IMR-90 (cell line): Measurements from ENCODE around the gene FTO. TPM values are rescaled to one million over a fixed set of nuclear protein-coding genes. Genes with fewer than 3 reads are reported as not detected.

Source experiments
- ATAC-seq: fragments of 200-7000 bp; cut with Tn5 transposase; 2 replicates; pipeline ENCODE4 v1.9.1; 2020; ENCODE audit warnings: low read depth, mild to moderate bottlenecking, moderate library complexity
- BruUV-seq: library from RNA; stranded (reverse); fragments of 400-500 nt; replicated peaks from 2 replicates; lab custom pipeline; 2021; lab: Mats Ljungman, UMichigan
- CTCF ChIA-PET: fragments of 300-600 bp; formaldehyde crosslinking; extraction: SDS; loops from one replicate; lab custom pipeline; 2021; ENCODE audit warnings: antibody characterized with exemption; lab: Yijun Ruan, JAX
- POLR2A ChIA-PET: fragments of 300-600 bp; sonication (Branson Sonifier 250); formaldehyde crosslinking; loops from one replicate; lab custom pipeline; 2022; ENCODE audit warnings: antibody characterized with exemption; ENCODE audit not compliant: unreplicated experiment; lab: Charles Lee
- DNase-seq: peaks from one replicate; pipeline ENCODE4 v3.0.0; 2013
- H2AFZ ChIP-seq: replicated peaks from 2 replicates; pipeline ENCODE3; 2013; ENCODE audit warnings: low read length, mild to moderate bottlenecking; ENCODE audit not compliant: poor library complexity
- H2AK5ac ChIP-seq: 2 replicates; pipeline ENCODE4 v1.6.1; 2013; ENCODE audit warnings: low read depth, low read length, inconsistent platforms
- H2AK9ac ChIP-seq: replicated peaks from 2 replicates; pipeline ENCODE3; 2013; ENCODE audit warnings: mild to moderate bottlenecking, low read depth, low read length, moderate library complexity; ENCODE audit not compliant: poor library complexity
- H2BK120ac ChIP-seq: 2 replicates; pipeline ENCODE4 v1.6.1; 2013; ENCODE audit warnings: low read depth, low read length, inconsistent platforms
- H2BK15ac ChIP-seq: 3 replicates; pipeline ENCODE4 v1.6.1; 2013; ENCODE audit warnings: low read depth, low read length, inconsistent platforms
- H2BK20ac ChIP-seq: 2 replicates; pipeline ENCODE4 v1.6.1; 2013; ENCODE audit warnings: low read depth, mild to moderate bottlenecking, inconsistent platforms, low read length, moderate library complexity
- H2BK5ac ChIP-seq: 2 replicates; pipeline ENCODE4 v1.6.1; 2013; ENCODE audit warnings: mild to moderate bottlenecking, low read depth, low read length, inconsistent platforms; ENCODE audit not compliant: poor library complexity, severe bottlenecking
- H3K14ac ChIP-seq: replicated peaks from 2 replicates; pipeline ENCODE4 v1.6.1; 2013; ENCODE audit warnings: low read depth, low read length, inconsistent platforms
- H3K18ac ChIP-seq: 2 replicates; pipeline ENCODE4 v1.6.1; 2013; ENCODE audit warnings: low read depth, low read length, control low read depth
- H3K23ac ChIP-seq: 2 replicates; pipeline ENCODE4 v1.6.1; 2013; ENCODE audit warnings: low read depth, low read length, inconsistent platforms
- H3K27ac ChIP-seq: 2 replicates; pipeline ENCODE4 v1.5.1; 2013; ENCODE audit warnings: mild to moderate bottlenecking, control low read depth, low read length; ENCODE audit not compliant: insufficient read depth
- H3K27me3 ChIP-seq: 2 replicates; pipeline ENCODE4 v1.6.1; 2013; ENCODE audit warnings: low read length; ENCODE audit not compliant: control insufficient read depth, insufficient read depth
- H3K36me3 ChIP-seq: 2 replicates; pipeline ENCODE4 v1.6.1; 2013; ENCODE audit warnings: low read length, mixed read lengths; ENCODE audit not compliant: control insufficient read depth, insufficient read depth
- H3K4ac ChIP-seq: 2 replicates; pipeline ENCODE4 v1.6.1; 2013; ENCODE audit warnings: low read depth, low read length, inconsistent platforms
- H3K4me1 ChIP-seq: 2 replicates; pipeline ENCODE4 v1.6.1; 2013; ENCODE audit warnings: low read length, mixed read lengths; ENCODE audit not compliant: control insufficient read depth, insufficient read depth
- H3K4me2 ChIP-seq: 2 replicates; pipeline ENCODE4 v1.6.1; 2013; ENCODE audit warnings: low read depth, mild to moderate bottlenecking, control low read depth, low read length, moderate library complexity
- H3K4me3 ChIP-seq: 2 replicates; pipeline ENCODE4 v1.5.1; 2013; ENCODE audit warnings: low read depth, mild to moderate bottlenecking, control low read depth, low read length, moderate library complexity; ENCODE audit not compliant: insufficient read depth
- H3K56ac ChIP-seq: 2 replicates; pipeline ENCODE4 v1.6.1; 2013; ENCODE audit warnings: low read length, inconsistent platforms; ENCODE audit not compliant: insufficient read depth; ENCODE audit errors: extremely low read depth
- H3K79me1 ChIP-seq, 2 experiments: 2 replicates each; pipeline ENCODE4 v1.6.1; 2013; ENCODE audit warnings: low read length in 2 of 2, inconsistent platforms in 1 of 2, low read depth in 1 of 2
- H3K9ac ChIP-seq: 2 replicates; pipeline ENCODE4 v1.6.1; 2013; ENCODE audit warnings: low read depth, low read length, control low read depth
- H3K9me1 ChIP-seq: 2 replicates; pipeline ENCODE4 v1.6.1; 2013; ENCODE audit warnings: low read length, inconsistent platforms; ENCODE audit not compliant: insufficient read depth
- H3K9me3 ChIP-seq: 2 replicates; pipeline ENCODE4 v1.6.1; 2013; ENCODE audit warnings: low read length; ENCODE audit not compliant: control insufficient read depth, insufficient read depth
- H4K20me1 ChIP-seq: 2 replicates; pipeline ENCODE4 v1.6.1; 2013; ENCODE audit warnings: low read length, inconsistent platforms; ENCODE audit not compliant: insufficient read depth
- H4K5ac ChIP-seq: 2 replicates; pipeline ENCODE4 v1.6.1; 2013; ENCODE audit warnings: mild to moderate bottlenecking, low read depth, low read length, control low read depth
- H4K8ac ChIP-seq, 2 experiments: 2 replicates each; pipeline ENCODE4 v1.6.1; 2013; ENCODE audit warnings: low read depth in 2 of 2, low read length in 2 of 2, control low read depth in 1 of 2, inconsistent platforms in 1 of 2
- H4K91ac ChIP-seq: 2 replicates; pipeline ENCODE4 v1.6.1; 2013; ENCODE audit warnings: low read depth, low read length, inconsistent platforms; ENCODE audit not compliant: insufficient read depth
- BHLHE40 ChIP-seq: fragments of 150-350 bp; IDR thresholded peaks from 2 replicates; pipeline ENCODE4 v1.6.1; 2016; ENCODE audit warnings: mild to moderate bottlenecking, low read depth, low read length
- CEBPB ChIP-seq: IDR thresholded peaks from 2 replicates; pipeline ENCODE4 v1.6.1; 2012; ENCODE audit warnings: low read depth, low read length, improper control_type of control experiment
- FOS ChIP-seq: fragments of 150-350 bp; IDR thresholded peaks from 2 replicates; pipeline ENCODE4 v1.6.1; 2016; ENCODE audit warnings: low read depth, low read length
- MAFK ChIP-seq: IDR thresholded peaks from 2 replicates; pipeline ENCODE4 v1.6.1; 2012; ENCODE audit warnings: low read depth, low read length, improper control_type of control experiment
- MAZ ChIP-seq: IDR thresholded peaks from 2 replicates; pipeline ENCODE4 v1.6.1; 2012; ENCODE audit warnings: low read depth, mild to moderate bottlenecking, low read length, improper control_type of control experiment, moderate library complexity, borderline replicate concordance
- POLR2A ChIP-seq: IDR thresholded peaks from 2 replicates; pipeline ENCODE4 v1.6.1; 2012; ENCODE audit warnings: mild to moderate bottlenecking, low read depth, low read length
- RAD21 ChIP-seq: IDR thresholded peaks from 2 replicates; pipeline ENCODE4 v1.6.1; 2012; ENCODE audit warnings: low read length, improper control_type of control experiment
- RFX5 ChIP-seq: IDR thresholded peaks from 2 replicates; pipeline ENCODE4 v1.8.0; 2012; ENCODE audit warnings: low read depth, mild to moderate bottlenecking, low read length, moderate library complexity
- WGBS, 2 experiments: methylation state at CpG; one replicate each; pipeline versions ENCODE4 v1.1.5 to v1.1.7; 2013; ENCODE audit warnings: missing lambda C conversion rate in 2 of 2; ENCODE audit not compliant: insufficient read length in 1 of 2; ENCODE audit errors: extremely low coverage in 2 of 2; 5-methylcytosine and 5-hydroxymethylcytosine counted together
- dilution Hi-C: fragments of 300-500 bp; cut with HindIII; formaldehyde crosslinking; loops from one replicate; pipeline ENCODE4 v1.14.3; 2018; ENCODE audit warnings: low sequenced_read_pairs; ENCODE audit not compliant: unreplicated experiment
- in situ Hi-C: fragments of 300-500 bp; cut with MboI; formaldehyde crosslinking; loops from 3 replicates; pipeline ENCODE4 v1.14.3; 2019; ENCODE audit warnings: low sequenced_read_pairs, inconsistent platforms, mixed read lengths
- intact Hi-C: fragments of 100-400 bp; cut with micrococcal nuclease; formaldehyde crosslinking; loops from 2 replicates; pipeline ENCODE4 v1.10.0; 2022
- polyA plus RNA-seq, 3 experiments: library from polyadenylated mRNA; depleted of rRNA; stranded (reverse); fragments of >200 nt; gene quantifications; 2 replicates each; pipeline ENCODE4 v1.2.3, GENCODE V29; 2012; ENCODE audit warnings: low replicate concordance in 1 of 3
- total RNA-seq: library from RNA; depleted of rRNA; stranded (reverse); fragments of >200 nt; gene quantifications from 2 replicates; pipeline ENCODE4 v1.2.3, GENCODE V29; 2012
- TF ChIP-seq, protein P1 (sequence below): conservative IDR thresholded peaks from 2 replicates; pipeline ENCODE4 v1.5.1; 2012; ENCODE audit warnings: mild to moderate bottlenecking, low read depth, low read length, improper control_type of control experiment

FTO gene
- total and polyA plus RNA-seq, 2 of the 4 experiments (the other 2 are of a cell fraction), result 70.3 to 132 TPM

GRCh38 chr16:54144572-54144947 is 440.6 kb downstream of the FTO start:
- no peak overlapping the region for H2BK15ac ChIP-seq
- TF ChIP-seq FOS, result no peak
- TF ChIP-seq, protein P1, sequence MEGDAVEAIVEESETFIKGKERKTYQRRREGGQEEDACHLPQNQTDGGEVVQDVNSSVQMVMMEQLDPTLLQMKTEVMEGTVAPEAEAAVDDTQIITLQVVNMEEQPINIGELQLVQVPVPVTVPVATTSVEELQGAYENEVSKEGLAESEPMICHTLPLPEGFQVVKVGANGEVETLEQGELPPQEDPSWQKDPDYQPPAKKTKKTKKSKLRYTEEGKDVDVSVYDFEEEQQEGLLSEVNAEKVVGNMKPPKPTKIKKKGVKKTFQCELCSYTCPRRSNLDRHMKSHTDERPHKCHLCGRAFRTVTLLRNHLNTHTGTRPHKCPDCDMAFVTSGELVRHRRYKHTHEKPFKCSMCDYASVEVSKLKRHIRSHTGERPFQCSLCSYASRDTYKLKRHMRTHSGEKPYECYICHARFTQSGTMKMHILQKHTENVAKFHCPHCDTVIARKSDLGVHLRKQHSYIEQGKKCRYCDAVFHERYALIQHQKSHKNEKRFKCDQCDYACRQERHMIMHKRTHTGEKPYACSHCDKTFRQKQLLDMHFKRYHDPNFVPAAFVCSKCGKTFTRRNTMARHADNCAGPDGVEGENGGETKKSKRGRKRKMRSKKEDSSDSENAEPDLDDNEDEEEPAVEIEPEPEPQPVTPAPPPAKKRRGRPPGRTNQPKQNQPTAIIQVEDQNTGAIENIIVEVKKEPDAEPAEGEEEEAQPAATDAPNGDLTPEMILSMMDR, result no peak
- TF ChIP-seq RFX5, result no peak
- no peak for TF ChIP-seq CEBPB
- TF ChIP-seq RAD21, result no peak
- no peak for TF ChIP-seq BHLHE40
- TF ChIP-seq MAZ, result no peak
- TF ChIP-seq MAFK, result no peak
- no peak for TF ChIP-seq POLR2A
- no peak overlapping the region for H2AK5ac ChIP-seq
- peaks cover 18% of the 10 kb centered on the region for H3K27me3 ChIP-seq
- H3K36me3 ChIP-seq, result no peaks in the 10 kb centered on the region
- ATAC-seq (no peak), DNase-seq (no peak)
- ChIA-PET CTCF (no interaction called here), POLR2A (no interaction called here)
- WGBS, 2 experiments, result 60% methylated on average over 1 of the region's 7 CpGs; no CpG with 5 or more reads in 1 of the 2 experiments
- no peak overlapping the region for H3K18ac ChIP-seq
- no peak overlapping the region for H3K14ac ChIP-seq
- H2AK9ac ChIP-seq, result no peak overlapping the region
- H2BK120ac ChIP-seq, result no peak overlapping the region
- no peak overlapping the region for H3K23ac ChIP-seq
- no peak overlapping the region for H3K4me2 ChIP-seq
- H2BK20ac ChIP-seq, result no peak overlapping the region
- H4K91ac ChIP-seq, result no peak overlapping the region
- H4K8ac ChIP-seq, result no peak overlapping the region
- no peak overlapping the region for H4K5ac ChIP-seq
- no peak overlapping the region for H3K9ac ChIP-seq
- H3K56ac ChIP-seq, result no peak overlapping the region
- BruUV-seq, result no TSS peak
- H3K9me3 ChIP-seq, result peaks cover 4% of the 10 kb centered on the region; the same call in 1 of the 2 replicates
- H2BK5ac ChIP-seq, result no peak overlapping the region
- H3K4me3 ChIP-seq, result no peak overlapping the region
- in situ Hi-C loops (no loop called here), dilution Hi-C loops (no loop called here), intact Hi-C loops (no loop called here)
- no peaks in the 10 kb centered on the region for H3K79me1 ChIP-seq
- H3K9me1 ChIP-seq, result no peaks in the 10 kb centered on the region
- no peak overlapping the region for H3K4ac ChIP-seq
- no peaks in the 10 kb centered on the region for H3K4me1 ChIP-seq
- no peaks in the 10 kb centered on the region for H4K20me1 ChIP-seq
- no peak overlapping the region for H3K27ac ChIP-seq
- H2AFZ ChIP-seq, result peak overlapping the region; percentile 17
